Thyroid gland (tissue), 4 donors: ENCODE results near the gene TLR1. TPM values are rescaled to one million over a fixed set of nuclear protein-coding genes. Genes with fewer than 3 reads are reported as not detected.

Source experiments
- DNase-seq, 2 donors: peaks; one replicate each; pipeline ENCODE4 v3.0.0-alpha.2; 2019
- H3K27ac ChIP-seq, 3 donors: fragments of 200-600 bp; sonication (generic); 1 replicate in 2 of 3; 2 replicates in 1 of 3; pipeline ENCODE4 v1.5.1; 2016 to 2019; ENCODE audit warnings: mild to moderate bottlenecking in 1 of 3, moderate library complexity in 1 of 3
- H3K27me3 ChIP-seq: fragments of 200-600 bp; sonication (generic); one replicate; pipeline ENCODE4 v1.5.1; 2019
- H3K36me3 ChIP-seq, 2 donors: fragments of 200-600 bp; sonication (generic); one replicate each; pipeline ENCODE4 v1.5.1; 2016 to 2019
- H3K4me1 ChIP-seq, 2 donors: fragments of 200-600 bp; sonication (generic); one replicate each; pipeline ENCODE4 v1.5.1; 2017 to 2019
- H3K4me3 ChIP-seq, 3 donors: fragments of 200-600 bp; sonication (generic); replicated peaks in 1 of 3; 1 replicate in 2 of 3; 2 replicates in 1 of 3; pipeline ENCODE4 v1.5.1; 2016; ENCODE audit warnings: mild to moderate bottlenecking in 1 of 3
- H3K9me3 ChIP-seq: fragments of 200-600 bp; sonication (generic); one replicate; pipeline ENCODE4 v1.5.1; 2017
- POLR2A ChIP-seq, 2 donors: fragments of 450-650 bp; IDR thresholded peaks; one replicate each; pipeline ENCODE4 v1.6.1; 2017; ENCODE audit warnings: antibody characterized with exemption in 2 of 2, mild to moderate bottlenecking in 2 of 2, moderate library complexity in 1 of 2
- WGBS, 2 donors: methylation state at CpG; one replicate each; pipeline ENCODE4 v1.1.5; 2017; 5-methylcytosine and 5-hydroxymethylcytosine counted together
- intact Hi-C: fragments of 100-400 bp; cut with DNase I; formaldehyde crosslinking; loops from one replicate; pipeline ENCODE4 v1.15.1; 2023
- total RNA-seq, 4 donors: library from RNA; depleted of rRNA; stranded (reverse); fragments of >200 nt; gene quantifications; one replicate each; pipeline ENCODE4 v1.2.3, GENCODE V29; 2016
- TF ChIP-seq, protein P1 (sequence below), 6 experiments: fragments of 200-600 bp in 3 of 6; fragments of 450-650 bp in 3 of 6; sonication (generic) in 3 of 6; IDR thresholded peaks; one replicate each; pipeline ENCODE4 v1.5.1; 2016 to 2019; ENCODE audit warnings: antibody characterized with exemption in 6 of 6, mild to moderate bottlenecking in 2 of 6, inconsistent platforms in 1 of 6, moderate library complexity in 1 of 6

TLR1 gene
- total RNA-seq, 4 donors from 2014 or later = 4.0 to 12.8 (median 7.5) TPM

DNA sequence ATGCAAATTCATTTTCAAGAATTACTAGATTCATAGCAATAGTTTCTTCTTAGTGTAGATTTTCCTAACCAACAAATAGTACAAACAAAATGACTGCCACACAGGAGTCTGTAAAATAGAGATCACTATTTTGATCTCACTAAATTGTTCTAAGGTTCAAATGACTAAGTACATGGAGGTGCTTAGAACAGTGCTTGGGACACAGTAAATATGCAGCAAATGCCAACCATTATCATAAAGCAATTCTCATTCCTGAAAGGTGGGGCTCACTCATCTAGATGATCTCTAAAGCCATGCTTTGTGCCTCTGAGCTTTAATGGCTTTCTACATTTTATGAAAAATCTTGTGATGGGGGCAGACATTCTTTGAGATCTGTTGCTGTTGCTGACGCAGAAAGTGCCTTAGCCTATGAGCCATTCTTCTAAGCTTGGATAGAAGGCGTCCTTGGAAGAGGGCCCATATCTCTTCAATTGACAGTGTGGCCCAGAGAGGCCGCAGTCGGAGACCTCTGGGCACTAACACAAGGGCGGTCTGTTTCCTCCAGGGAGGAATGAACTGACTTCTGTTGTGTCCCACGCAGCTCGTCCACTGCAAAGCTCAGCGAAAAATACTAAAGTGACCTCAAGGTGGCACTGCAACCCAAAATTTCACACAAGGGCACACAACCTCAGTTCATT lies 45.3 kb downstream of the TLR1 start:
- peak; percentile 44 to 56 for DNase-seq
- TF ChIP-seq, protein P1, sequence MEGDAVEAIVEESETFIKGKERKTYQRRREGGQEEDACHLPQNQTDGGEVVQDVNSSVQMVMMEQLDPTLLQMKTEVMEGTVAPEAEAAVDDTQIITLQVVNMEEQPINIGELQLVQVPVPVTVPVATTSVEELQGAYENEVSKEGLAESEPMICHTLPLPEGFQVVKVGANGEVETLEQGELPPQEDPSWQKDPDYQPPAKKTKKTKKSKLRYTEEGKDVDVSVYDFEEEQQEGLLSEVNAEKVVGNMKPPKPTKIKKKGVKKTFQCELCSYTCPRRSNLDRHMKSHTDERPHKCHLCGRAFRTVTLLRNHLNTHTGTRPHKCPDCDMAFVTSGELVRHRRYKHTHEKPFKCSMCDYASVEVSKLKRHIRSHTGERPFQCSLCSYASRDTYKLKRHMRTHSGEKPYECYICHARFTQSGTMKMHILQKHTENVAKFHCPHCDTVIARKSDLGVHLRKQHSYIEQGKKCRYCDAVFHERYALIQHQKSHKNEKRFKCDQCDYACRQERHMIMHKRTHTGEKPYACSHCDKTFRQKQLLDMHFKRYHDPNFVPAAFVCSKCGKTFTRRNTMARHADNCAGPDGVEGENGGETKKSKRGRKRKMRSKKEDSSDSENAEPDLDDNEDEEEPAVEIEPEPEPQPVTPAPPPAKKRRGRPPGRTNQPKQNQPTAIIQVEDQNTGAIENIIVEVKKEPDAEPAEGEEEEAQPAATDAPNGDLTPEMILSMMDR (IDR thresholded peaks at IDR 0.05) = peak; percentile 51 to 79 (median 71)
- no peak for TF ChIP-seq POLR2A (IDR thresholded peaks at IDR 0.05)
- Histone ChIP-seq H3K27ac (no peak overlapping the region), H3K4me3 (no peak overlapping the region), H3K27me3 (no peaks in the 10 kb centered on the region), H3K9me3 (no peaks in the 10 kb centered on the region), H3K4me1 (no peaks in the 10 kb centered on the region), H3K36me3 (no peaks in the 10 kb centered on the region)
- intact Hi-C loops = no loop called here
- WGBS, 2 donors = 15 to 16% methylated on average over 8 of the region's 8 CpGs

DNA sequence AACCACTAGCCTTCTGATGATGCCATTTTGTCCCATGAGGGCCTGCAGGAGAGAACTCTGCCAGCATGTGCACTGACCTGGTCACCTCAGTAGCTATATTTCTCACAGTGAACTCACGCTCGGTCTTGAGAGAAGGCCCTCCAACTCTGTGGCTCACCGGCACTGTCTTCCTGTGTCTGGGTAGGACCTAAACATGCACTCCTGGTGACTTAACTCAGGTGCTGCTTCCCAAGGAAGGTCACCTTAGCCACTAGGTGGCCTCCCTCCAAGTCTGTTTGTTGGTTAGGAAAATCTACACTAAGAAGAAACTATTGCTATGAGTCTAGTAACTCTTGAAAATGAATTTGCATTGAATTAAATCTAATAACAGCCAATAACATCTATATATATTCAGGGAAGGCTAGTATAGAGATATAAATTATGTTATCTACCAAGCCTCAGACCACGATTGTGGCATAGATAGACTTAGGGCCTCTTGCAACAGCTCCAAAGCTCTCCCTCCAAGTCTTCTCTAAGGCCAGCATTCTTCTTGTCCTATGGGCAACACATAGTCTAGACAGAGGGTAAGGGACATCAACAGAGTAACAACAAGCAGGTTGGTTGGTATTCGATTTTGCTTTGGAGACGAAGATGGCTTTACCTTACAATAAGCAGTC lies 46.5 kb downstream of the TLR1 start:
- Histone ChIP-seq H3K27me3 (no peaks in the 10 kb centered on the region), H3K4me1 (peaks cover 4 to 5% of the 10 kb centered on the region in 2 donors), H3K9me3 (no peaks in the 10 kb centered on the region), H3K36me3 (no peaks in the 10 kb centered on the region), H3K27ac (no peak overlapping the region), H3K4me3 (no peak overlapping the region)
- 81 to 82% methylated on average over 6 of the region's 6 CpGs for WGBS, 2 donors
- intact Hi-C loops = no loop called here
- DNase-seq = peak; percentile 14 to 18
- TF ChIP-seq POLR2A (IDR thresholded peaks at IDR 0.05) = no peak
- TF ChIP-seq, protein P1 (IDR thresholded peaks at IDR 0.05) = peak in 3 of 6 experiments; percentile 27 to 44 (median 34)

DNA sequence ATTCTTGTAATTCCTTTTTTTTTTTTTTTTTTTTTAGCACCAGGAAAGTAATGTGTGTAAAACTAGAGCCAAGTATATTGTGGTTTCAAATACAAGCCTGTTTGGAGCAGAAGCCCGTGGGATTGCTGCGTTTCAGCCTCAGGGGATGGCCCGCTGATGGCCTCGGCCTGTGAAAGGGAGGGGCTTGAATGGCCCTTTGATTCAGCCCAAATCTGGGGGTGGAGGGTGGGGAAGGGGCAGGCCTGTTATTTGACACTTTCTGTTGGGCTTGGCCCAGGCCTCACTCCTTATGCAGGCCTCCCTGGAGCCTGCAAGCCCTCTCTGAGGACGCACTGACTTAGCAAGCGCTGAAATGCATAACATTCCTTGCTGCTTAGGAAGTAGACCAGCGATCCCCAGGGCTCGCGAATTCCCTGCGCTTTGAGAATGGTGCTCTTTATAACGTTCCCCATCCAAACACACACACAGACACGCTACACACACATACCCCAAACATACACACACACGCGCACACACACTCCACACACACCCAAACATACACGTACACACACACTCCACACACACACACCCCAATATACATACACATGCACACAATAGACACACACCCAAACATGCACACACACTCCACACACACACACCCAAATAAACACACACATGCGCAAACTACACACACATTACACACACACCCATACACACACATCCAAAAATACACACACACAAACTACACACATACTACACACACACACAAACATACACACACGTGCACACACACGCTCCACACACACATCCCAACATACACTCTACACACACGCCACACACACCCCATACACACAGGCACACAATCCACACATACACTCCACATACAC lies 51.4 kb downstream of the TLR1 start:
- H3K27ac ChIP-seq = peak overlapping the region; percentile 45 to 74 (median 69)
- H3K9me3 ChIP-seq = no peaks in the 10 kb centered on the region
- 44 to 49% methylated on average over 19 of the region's 19 CpGs for WGBS, 2 donors
- H3K4me1 ChIP-seq = peaks cover 7 to 30% of the 10 kb centered on the region in 2 donors
- DNase-seq = peak; percentile 93 to 94
- H3K27me3 ChIP-seq = no peaks in the 10 kb centered on the region
- intact Hi-C loops = no loop called here
- no peaks in the 10 kb centered on the region for H3K36me3 ChIP-seq
- TF ChIP-seq POLR2A (IDR thresholded peaks at IDR 0.05) = peak in 1 of 2 donors; percentile 63
- TF ChIP-seq, protein P1 (IDR thresholded peaks at IDR 0.05) = no peak
- H3K4me3 ChIP-seq = no peak overlapping the region

DNA sequence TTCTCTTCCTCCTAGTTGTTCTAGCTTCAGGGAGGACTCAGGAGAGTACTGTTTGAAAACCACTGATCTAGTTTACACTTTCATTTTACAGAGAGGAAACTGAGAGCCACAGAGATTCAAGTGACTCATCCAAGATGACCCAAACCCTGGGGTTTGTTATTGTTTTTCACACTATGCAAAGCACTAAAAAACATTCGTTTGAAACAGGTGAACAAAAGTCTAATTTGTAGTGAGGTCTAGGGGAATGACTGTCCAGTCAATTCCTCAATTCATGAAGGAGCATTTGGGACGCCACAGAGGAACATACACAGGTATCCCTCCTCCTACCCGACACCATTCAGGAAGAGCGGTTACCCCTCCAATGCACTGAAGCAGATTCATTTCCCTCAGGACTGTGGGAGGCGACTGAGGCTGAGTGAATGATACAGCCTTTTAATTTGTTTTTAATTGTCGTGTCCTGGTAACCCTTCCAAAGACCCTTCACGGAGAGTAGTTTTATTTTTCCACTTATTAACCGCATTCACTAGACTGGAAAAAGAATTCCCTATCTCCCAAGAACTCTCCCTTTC lies 52.1 kb downstream of the TLR1 start:
- 54 to 58% methylated on average over 8 of the region's 8 CpGs for WGBS, 2 donors
- Histone ChIP-seq H3K27me3 (no peaks in the 10 kb centered on the region), H3K36me3 (no peaks in the 10 kb centered on the region), H3K4me1 (peaks cover 7 to 30% of the 10 kb centered on the region in 2 donors), H3K4me3 (no peak overlapping the region), H3K27ac (peak overlapping the region; percentile 45 to 74 (median 69)), H3K9me3 (no peaks in the 10 kb centered on the region)
- TF ChIP-seq, protein P1 (IDR thresholded peaks at IDR 0.05) = no peak
- no peak for TF ChIP-seq POLR2A (IDR thresholded peaks at IDR 0.05)
- no peak for DNase-seq
- intact Hi-C loops = no loop called here
